Right lobe of liver (tissue), 4 donors: ENCODE measurements around the gene L3MBTL3.

ENCODE experiments used
- POLR2A ChIP-seq: fragments of 450-650 bp; IDR thresholded peaks from one replicate; pipeline ENCODE4 v1.6.1; 2017; ENCODE audit warnings: antibody characterized with exemption, mild to moderate bottlenecking
- TF ChIP-seq, protein P1 (sequence below), 4 donors: fragments of 200-600 bp in 3 of 4; fragments of 450-650 bp in 1 of 4; IDR thresholded peaks; one replicate each; pipeline versions ENCODE4 v1.5.1 to v1.8.0; 2016 to 2022; ENCODE audit warnings: antibody characterized with exemption in 4 of 4, mild to moderate bottlenecking in 2 of 4
- donor health status: DM: no; HTN: no; CAD: no.
- donor health status: DM: no; HTN: no; CAD: no.
- donor health status: DM: no; HTN: yes; CAD: no.

DNA sequence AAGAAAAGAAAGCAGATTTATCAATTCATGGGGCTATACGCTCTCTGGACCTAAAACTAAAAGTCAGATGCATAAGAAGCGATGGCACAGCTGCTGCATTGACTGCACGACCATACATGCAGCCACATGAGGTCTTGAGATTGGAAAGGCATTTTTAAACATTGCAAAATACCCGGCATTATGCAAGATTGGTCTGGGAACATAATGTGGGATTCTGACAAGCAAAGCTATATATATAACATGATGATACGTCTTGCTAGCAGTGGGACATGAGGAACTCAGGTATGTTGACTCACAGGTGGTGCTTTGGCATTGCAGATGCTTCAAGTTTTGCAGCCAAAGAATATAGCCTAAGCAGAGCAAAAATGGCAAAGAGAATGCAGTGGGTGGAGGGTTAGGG is 149.3 kb downstream of the L3MBTL3 start:
- TF ChIP-seq POLR2A, result no peak
- TF ChIP-seq, protein P1, sequence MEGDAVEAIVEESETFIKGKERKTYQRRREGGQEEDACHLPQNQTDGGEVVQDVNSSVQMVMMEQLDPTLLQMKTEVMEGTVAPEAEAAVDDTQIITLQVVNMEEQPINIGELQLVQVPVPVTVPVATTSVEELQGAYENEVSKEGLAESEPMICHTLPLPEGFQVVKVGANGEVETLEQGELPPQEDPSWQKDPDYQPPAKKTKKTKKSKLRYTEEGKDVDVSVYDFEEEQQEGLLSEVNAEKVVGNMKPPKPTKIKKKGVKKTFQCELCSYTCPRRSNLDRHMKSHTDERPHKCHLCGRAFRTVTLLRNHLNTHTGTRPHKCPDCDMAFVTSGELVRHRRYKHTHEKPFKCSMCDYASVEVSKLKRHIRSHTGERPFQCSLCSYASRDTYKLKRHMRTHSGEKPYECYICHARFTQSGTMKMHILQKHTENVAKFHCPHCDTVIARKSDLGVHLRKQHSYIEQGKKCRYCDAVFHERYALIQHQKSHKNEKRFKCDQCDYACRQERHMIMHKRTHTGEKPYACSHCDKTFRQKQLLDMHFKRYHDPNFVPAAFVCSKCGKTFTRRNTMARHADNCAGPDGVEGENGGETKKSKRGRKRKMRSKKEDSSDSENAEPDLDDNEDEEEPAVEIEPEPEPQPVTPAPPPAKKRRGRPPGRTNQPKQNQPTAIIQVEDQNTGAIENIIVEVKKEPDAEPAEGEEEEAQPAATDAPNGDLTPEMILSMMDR (IDR thresholded peaks at IDR 0.05), result no peak
